Peyer's patch (tissue), 4 donors: ENCODE results near the gene GCC2. TPM values are rescaled to one million over a fixed set of nuclear protein-coding genes. Genes with fewer than 3 reads are reported as not detected.
"Not testable (repeated sequence)": the region's sequence is repeated elsewhere in the genome, so short reads cannot be mapped to it uniquely, and the experiment has no call there.

Source experiments
- DNase-seq, 3 donors: peaks; one replicate each; pipeline ENCODE4 v3.0.0-alpha.2; 2017 to 2019
- H3K27ac ChIP-seq, 4 donors: fragments of 200-600 bp; sonication (generic); one replicate each; pipeline ENCODE4 v1.5.1; 2016 to 2019
- H3K27me3 ChIP-seq, 2 donors: fragments of 200-600 bp; sonication (generic); one replicate each; pipeline ENCODE4 v1.5.1; 2019
- H3K36me3 ChIP-seq, 3 donors: fragments of 200-600 bp; sonication (generic); one replicate each; pipeline ENCODE4 v1.5.1; 2016 to 2019
- H3K4me1 ChIP-seq, 4 donors: fragments of 200-600 bp; sonication (generic); one replicate each; pipeline ENCODE4 v1.5.1; 2016 to 2019
- H3K4me3 ChIP-seq, 4 donors: fragments of 200-600 bp; sonication (generic); 1 replicate in 3 of 4; 2 replicates in 1 of 4; pipeline ENCODE4 v1.5.1; 2016 to 2019; ENCODE audit warnings: mild to moderate bottlenecking in 1 of 4
- H3K9me3 ChIP-seq, 4 donors: fragments of 200-600 bp; sonication (generic); one replicate each; pipeline ENCODE4 v1.5.1; 2016 to 2019; ENCODE audit warnings: mild to moderate bottlenecking in 1 of 4
- POLR2A ChIP-seq, 2 donors: fragments of 450-650 bp; IDR thresholded peaks; one replicate each; pipeline ENCODE4 v1.5.1; 2017; ENCODE audit warnings: antibody characterized with exemption in 2 of 2, mild to moderate bottlenecking in 2 of 2, moderate library complexity in 2 of 2
- total RNA-seq, 4 donors: library from RNA; depleted of rRNA; stranded (reverse); fragments of >200 nt; gene quantifications; one replicate each; pipeline ENCODE4 v1.1.0, GENCODE V29; 2016
- TF ChIP-seq, protein P1 (sequence below), 6 experiments: fragments of 450-650 bp in 4 of 6; fragments of 200-600 bp in 2 of 6; sonication (generic) in 1 of 6; IDR thresholded peaks; one replicate each; pipeline ENCODE4 v1.5.1; 2017 to 2019; ENCODE audit warnings: antibody characterized with exemption in 6 of 6, mild to moderate bottlenecking in 3 of 6, moderate library complexity in 1 of 6

GCC2 gene
- total RNA-seq, 4 donors from 2014 or later: 64.6 to 164 (median 95.6) TPM

GRCh38 chr2:108451976-108452375 lies 3.0 kb downstream of the GCC2 start:
- H3K27me3 ChIP-seq: no peaks in the 10 kb centered on the region
- peaks cover 0 to 11% (median 3%) of the 10 kb centered on the region in 4 donors for H3K4me1 ChIP-seq
- no peak overlapping the region for H3K4me3 ChIP-seq
- TF ChIP-seq, protein P1, sequence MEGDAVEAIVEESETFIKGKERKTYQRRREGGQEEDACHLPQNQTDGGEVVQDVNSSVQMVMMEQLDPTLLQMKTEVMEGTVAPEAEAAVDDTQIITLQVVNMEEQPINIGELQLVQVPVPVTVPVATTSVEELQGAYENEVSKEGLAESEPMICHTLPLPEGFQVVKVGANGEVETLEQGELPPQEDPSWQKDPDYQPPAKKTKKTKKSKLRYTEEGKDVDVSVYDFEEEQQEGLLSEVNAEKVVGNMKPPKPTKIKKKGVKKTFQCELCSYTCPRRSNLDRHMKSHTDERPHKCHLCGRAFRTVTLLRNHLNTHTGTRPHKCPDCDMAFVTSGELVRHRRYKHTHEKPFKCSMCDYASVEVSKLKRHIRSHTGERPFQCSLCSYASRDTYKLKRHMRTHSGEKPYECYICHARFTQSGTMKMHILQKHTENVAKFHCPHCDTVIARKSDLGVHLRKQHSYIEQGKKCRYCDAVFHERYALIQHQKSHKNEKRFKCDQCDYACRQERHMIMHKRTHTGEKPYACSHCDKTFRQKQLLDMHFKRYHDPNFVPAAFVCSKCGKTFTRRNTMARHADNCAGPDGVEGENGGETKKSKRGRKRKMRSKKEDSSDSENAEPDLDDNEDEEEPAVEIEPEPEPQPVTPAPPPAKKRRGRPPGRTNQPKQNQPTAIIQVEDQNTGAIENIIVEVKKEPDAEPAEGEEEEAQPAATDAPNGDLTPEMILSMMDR (IDR thresholded peaks at IDR 0.05): no peak
- TF ChIP-seq POLR2A (IDR thresholded peaks at IDR 0.05): no peak
- peaks cover 0 to 54% (median 0%) of the 10 kb centered on the region in 3 donors for H3K36me3 ChIP-seq
- no peak for DNase-seq
- no peak overlapping the region for H3K27ac ChIP-seq
- H3K9me3 ChIP-seq: no peaks in the 10 kb centered on the region

- H3K27ac ChIP-seq: not testable (repeated sequence)
- H3K36me3 ChIP-seq: peaks cover 0 to 69% (median 0%) of the 10 kb centered on the region in 3 donors
These were observed 4.5 kb downstream of the GCC2 start for GRCh38 chr2:108453530-108453929.

GRCh38 chr2:108454440-108454839 lies 5.4 kb downstream of the GCC2 start:
- Histone ChIP-seq H3K36me3 (peaks cover 0 to 75% (median 0%) of the 10 kb centered on the region in 3 donors), H3K27ac (no peak overlapping the region), H3K4me1 (peaks cover 0 to 7% (median 0%) of the 10 kb centered on the region in 4 donors), H3K27me3 (no peaks in the 10 kb centered on the region), H3K9me3 (peaks cover 0 to 4% (median 0%) of the 10 kb centered on the region in 4 donors), H3K4me3 (no peak overlapping the region)
- no peak for DNase-seq
- no peak for TF ChIP-seq POLR2A (IDR thresholded peaks at IDR 0.05)
- TF ChIP-seq, protein P1 (IDR thresholded peaks at IDR 0.05): no peak

More at GRCh38 chr2:108453530-108453929, 4.5 kb downstream of the GCC2 start:
- not testable (repeated sequence) for DNase-seq, H3K27me3 ChIP-seq, H3K4me1 ChIP-seq, H3K9me3 ChIP-seq, H3K4me3 ChIP-seq

GRCh38 chr2:108455571-108455970 lies 6.6 kb downstream of the GCC2 start:
- Histone ChIP-seq H3K9me3 (peaks cover 0 to 4% (median 0%) of the 10 kb centered on the region in 4 donors), H3K4me3 (no peak overlapping the region), H3K27ac (no peak overlapping the region), H3K27me3 (no peaks in the 10 kb centered on the region), H3K36me3 (peaks cover 0 to 84% (median 0%) of the 10 kb centered on the region in 3 donors), H3K4me1 (peaks cover 0 to 4% (median 0%) of the 10 kb centered on the region in 4 donors)
- DNase-seq: no peak
- TF ChIP-seq POLR2A (IDR thresholded peaks at IDR 0.05): no peak

GRCh38 chr2:108458082-108458481 lies 9.1 kb downstream of the GCC2 start:
- TF ChIP-seq POLR2A (IDR thresholded peaks at IDR 0.05): no peak
- TF ChIP-seq, protein P1 (IDR thresholded peaks at IDR 0.05): no peak
- no peaks in the 10 kb centered on the region for H3K27me3 ChIP-seq
- no peak overlapping the region for H3K4me3 ChIP-seq
- no peak overlapping the region for H3K27ac ChIP-seq
- H3K4me1 ChIP-seq: peaks cover 0 to 4% (median 0%) of the 10 kb centered on the region in 4 donors
- H3K9me3 ChIP-seq: peaks cover 0 to 4% (median 0%) of the 10 kb centered on the region in 4 donors
- no peak for DNase-seq
- peaks cover 0 to 85% (median 0%) of the 10 kb centered on the region in 3 donors for H3K36me3 ChIP-seq

GRCh38 chr2:108459441-108459840 lies 10.4 kb downstream of the GCC2 start:
- Histone ChIP-seq H3K9me3 (peaks cover 0 to 4% (median 0%) of the 10 kb centered on the region in 4 donors), H3K36me3 (peaks cover 0 to 85% (median 0%) of the 10 kb centered on the region in 3 donors), H3K27ac (no peak overlapping the region), H3K4me3 (no peak overlapping the region), H3K27me3 (no peaks in the 10 kb centered on the region), H3K4me1 (peaks cover 0 to 4% (median 0%) of the 10 kb centered on the region in 4 donors)
- no peak for DNase-seq
- no peak for TF ChIP-seq POLR2A (IDR thresholded peaks at IDR 0.05)
- TF ChIP-seq, protein P1 (IDR thresholded peaks at IDR 0.05): no peak
